Measurements from ENCODE around the gene TRPT1.

DNA sequence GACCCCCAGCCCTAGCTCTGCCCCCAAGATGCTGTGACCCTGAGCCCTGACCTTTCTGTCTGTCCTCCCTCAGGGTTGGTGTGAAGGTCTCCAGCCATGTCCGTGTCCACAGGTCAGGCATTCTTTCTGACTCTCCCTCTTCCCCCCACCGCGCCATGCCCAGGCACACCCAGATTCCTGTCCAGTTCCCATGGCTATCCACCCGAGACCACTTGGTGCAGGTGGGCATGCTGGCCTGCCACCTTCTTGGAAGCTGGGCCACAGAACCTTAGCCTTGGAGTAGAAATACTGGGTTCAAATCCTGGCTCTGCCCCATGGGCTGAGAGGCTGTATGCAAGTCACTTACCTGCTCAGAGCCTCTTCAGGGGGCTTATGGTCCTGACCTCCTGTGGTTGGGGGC lies 23.1 kb upstream of the TRPT1 start:
- TF ChIP-seq EZH2 (IDR thresholded peaks at IDR 0.05; ENCODE audit: insufficient read depth, poor library complexity, severe bottlenecking), result no peak
- TF ChIP-seq EZH2phosphoT487 (IDR thresholded peaks at IDR 0.05; ENCODE audit: insufficient read depth, low read depth), result no peak

All from GM23248 (cell line).